Erythroblast (primary cell): Measurements from ENCODE around the gene VAV3.

Source experiments
- GATA1 ChIP-seq: IDR thresholded peaks from 2 replicates; pipeline ENCODE4 v1.6.1; 2011; ENCODE audit warnings: low read depth, mild to moderate bottlenecking, control low read depth, low read length, moderate library complexity
- POLR2A ChIP-seq: IDR thresholded peaks from 2 replicates; pipeline ENCODE4 v1.6.1; 2011; ENCODE audit warnings: mild to moderate bottlenecking, low read length

DNA sequence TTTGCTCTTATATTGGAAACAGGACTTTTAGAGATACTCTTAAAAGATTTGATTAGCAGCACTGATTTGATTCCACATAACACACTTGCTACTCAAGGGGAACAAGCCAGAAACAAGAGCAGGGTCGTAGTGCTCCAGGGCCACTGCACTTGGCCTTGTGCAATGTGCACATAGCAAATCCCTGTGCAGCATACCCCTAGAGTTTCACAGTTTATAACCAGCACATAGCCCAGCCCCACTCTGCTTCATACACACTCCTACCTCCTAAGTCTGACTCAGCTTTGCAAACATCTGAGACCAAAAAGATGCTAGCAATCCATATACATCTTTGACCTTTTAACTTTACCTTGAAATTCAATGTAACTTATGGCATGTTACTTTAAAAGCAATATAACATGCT, 157.6 kb downstream of the VAV3 start:
- TF ChIP-seq POLR2A (no peak), GATA1 (no peak)
